DND-41 (cell line): ENCODE data around the gene GSDME.

Experiments
- ATAC-seq: fragments of 200-7000 bp; cut with Tn5 transposase; 3 replicates; pipeline ENCODE4 v1.9.1; 2021; ENCODE audit warnings: low read depth; ENCODE audit not compliant: insufficient read depth
- DNase-seq: peaks from one replicate; pipeline ENCODE4 v3.0.0-alpha.2; 2020
- H2AFZ ChIP-seq: 2 replicates; pipeline ENCODE4 v1.6.0; 2012; ENCODE audit warnings: low read depth, low read length
- H3K27ac ChIP-seq: 2 replicates; pipeline ENCODE4 v1.5.1; 2012; ENCODE audit warnings: low read length, inconsistent platforms
- H3K27me3 ChIP-seq: fragments of 200-600 bp; sonication (generic); 2 replicates; pipeline ENCODE4 v1.6.0; 2012; ENCODE audit warnings: low read length, mild to moderate bottlenecking, inconsistent platforms; ENCODE audit not compliant: insufficient read depth, poor library complexity
- H3K36me3 ChIP-seq: 2 replicates; pipeline ENCODE4 v1.5.1; 2012; ENCODE audit warnings: low read length, inconsistent platforms; ENCODE audit not compliant: insufficient read depth
- H3K4me1 ChIP-seq: 2 replicates; pipeline ENCODE4 v1.5.1; 2012; ENCODE audit warnings: mild to moderate bottlenecking, low read length; ENCODE audit not compliant: insufficient read depth
- H3K4me2 ChIP-seq: 2 replicates; pipeline ENCODE4 v1.6.0; 2012; ENCODE audit warnings: mild to moderate bottlenecking, moderate library complexity, low read length, inconsistent platforms; ENCODE audit not compliant: insufficient read depth
- H3K4me3 ChIP-seq, 2 experiments: fragments of 200-600 bp in 1 of 2; shearing (Covaris generic) in 1 of 2; 2 replicates each; pipeline ENCODE4 v1.5.1; 2012 to 2016; ENCODE audit warnings: inconsistent platforms in 2 of 2, low read length in 2 of 2, mild to moderate bottlenecking in 2 of 2, low read depth in 1 of 2, moderate library complexity in 1 of 2
- H3K79me2 ChIP-seq: 2 replicates; pipeline ENCODE4 v1.6.0; 2012; ENCODE audit warnings: low read length, inconsistent platforms; ENCODE audit not compliant: insufficient read depth
- H3K9ac ChIP-seq: 2 replicates; pipeline ENCODE4 v1.6.0; 2012; ENCODE audit warnings: low read depth, mild to moderate bottlenecking, inconsistent platforms, low read length, moderate library complexity
- H3K9me3 ChIP-seq: 2 replicates; pipeline ENCODE4 v1.5.1; 2012; ENCODE audit warnings: low read length, moderate library complexity, mild to moderate bottlenecking, inconsistent platforms; ENCODE audit not compliant: insufficient read depth, severe bottlenecking
- H4K20me1 ChIP-seq: 2 replicates; pipeline ENCODE4 v1.6.0; 2012; ENCODE audit warnings: low read length; ENCODE audit not compliant: insufficient read depth
- CTCF ChIP-seq: IDR thresholded peaks from 2 replicates; pipeline ENCODE4 v1.5.1; 2012; ENCODE audit warnings: borderline replicate concordance, low read length, moderate library complexity, mild to moderate bottlenecking; ENCODE audit not compliant: poor library complexity, severe bottlenecking; ENCODE audit errors: extremely low read depth
- EZH2 ChIP-seq: IDR thresholded peaks from 3 replicates; pipeline ENCODE4 v1.6.1; 2012; ENCODE audit warnings: borderline replicate concordance, low read depth, mild to moderate bottlenecking, moderate library complexity, low read length, inconsistent platforms; ENCODE audit not compliant: severe bottlenecking

GSDME gene

DNA sequence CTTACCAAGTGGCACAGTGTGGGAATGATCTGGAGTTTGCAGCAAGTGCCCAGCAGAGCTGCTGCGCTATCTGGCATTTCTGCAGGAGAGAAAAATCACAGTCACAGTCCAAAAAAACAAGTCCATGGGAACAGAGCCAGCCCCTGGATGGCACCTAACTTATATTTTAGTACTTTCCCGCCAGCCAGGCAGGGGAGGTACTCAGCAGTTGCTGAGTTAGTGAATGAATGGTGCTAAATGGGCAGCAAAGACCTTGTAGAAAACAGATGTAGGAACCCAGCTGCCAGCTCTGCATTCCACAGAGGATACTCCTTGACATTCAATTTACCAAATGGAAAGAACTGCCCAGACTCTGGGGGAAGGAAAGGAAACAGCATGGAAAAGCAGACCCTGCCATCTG, 54.5 kb downstream of the GSDME start:
- Histone ChIP-seq H3K36me3 (no peaks in the 10 kb centered on the region; the same call in 1 of the 2 replicates), H3K27ac (no peak overlapping the region), H3K9me3 (no peaks in the 10 kb centered on the region), H3K79me2 (no peaks in the 10 kb centered on the region), H4K20me1 (no peaks in the 10 kb centered on the region), H2AFZ (no peak overlapping the region), H3K4me1 (no peaks in the 10 kb centered on the region), H3K4me2 (no peak overlapping the region), H3K27me3 (no peaks in the 10 kb centered on the region), H3K9ac (no peak overlapping the region), H3K4me3 (no peak overlapping the region)
- ATAC-seq (no peak), DNase-seq (no peak)
- TF ChIP-seq EZH2: no peak
- no peak for TF ChIP-seq CTCF

- Histone ChIP-seq H3K36me3 (no peaks in the 10 kb centered on the region; the same call in 1 of the 2 replicates), H3K4me3 (no peak overlapping the region), H3K9ac (no peak overlapping the region), H3K27me3 (no peaks in the 10 kb centered on the region), H3K4me2 (no peak overlapping the region), H3K27ac (no peak overlapping the region), H4K20me1 (no peaks in the 10 kb centered on the region), H3K79me2 (no peaks in the 10 kb centered on the region), H3K4me1 (no peaks in the 10 kb centered on the region), H2AFZ (no peak overlapping the region), H3K9me3 (no peaks in the 10 kb centered on the region)
- ATAC-seq (no peak), DNase-seq (no peak)
- no peak for TF ChIP-seq CTCF
- no peak for TF ChIP-seq EZH2
These were observed 55.7 kb downstream of the GSDME start for GRCh38 chr7:24701261-24702235.

DNA sequence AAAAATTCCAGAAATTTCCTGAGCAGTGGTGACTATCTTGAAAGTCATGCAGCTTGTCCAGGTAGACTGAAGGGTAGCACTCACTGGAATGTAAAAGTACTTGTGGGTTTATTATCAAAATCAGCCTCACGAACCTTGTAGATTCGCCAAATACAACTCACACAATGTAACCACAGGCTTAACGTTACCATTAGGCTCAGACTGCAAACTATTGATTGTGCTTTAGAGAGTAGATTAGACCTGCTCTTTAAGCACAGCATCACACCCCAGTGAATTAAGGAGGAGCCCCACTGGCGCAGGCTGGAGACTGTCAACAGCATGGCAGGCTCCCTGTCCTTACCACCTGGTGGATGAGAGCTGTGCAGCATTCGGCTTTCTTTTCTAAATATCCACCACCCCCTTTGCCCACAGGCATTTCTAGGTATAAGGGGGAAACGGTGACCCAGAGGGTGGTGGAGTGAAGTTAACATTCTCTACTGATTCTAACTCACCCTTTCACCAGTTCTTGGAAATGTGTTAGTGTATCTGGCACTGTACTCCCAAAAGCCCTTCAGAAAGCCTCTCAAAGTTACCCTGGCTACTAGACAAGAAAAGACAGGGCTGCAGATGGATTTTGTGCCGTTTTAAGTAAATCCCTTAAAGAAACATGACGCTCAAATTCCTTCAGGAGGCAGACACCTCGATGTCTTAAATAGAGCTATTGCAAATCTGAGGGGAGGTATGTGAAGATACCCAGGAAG, 56.6 kb downstream of the GSDME start:
- Histone ChIP-seq H4K20me1 (no peaks in the 10 kb centered on the region), H3K79me2 (no peaks in the 10 kb centered on the region), H3K9me3 (no peaks in the 10 kb centered on the region), H3K9ac (no peak overlapping the region), H3K27me3 (no peaks in the 10 kb centered on the region), H3K4me3 (no peak overlapping the region), H2AFZ (no peak overlapping the region), H3K4me2 (no peak overlapping the region), H3K4me1 (no peaks in the 10 kb centered on the region), H3K36me3 (no peaks in the 10 kb centered on the region; the same call in 1 of the 2 replicates), H3K27ac (no peak overlapping the region)
- no peak for TF ChIP-seq CTCF
- TF ChIP-seq EZH2: no peak
- DNase-seq (no peak), ATAC-seq (peak; percentile 32; the same call in 1 of the 3 replicates)
